Retinal pigment epithelial cell (primary cell): ENCODE data around the gene CELF2.

Experiments used
- DNase-seq: peaks from one replicate; pipeline ENCODE4 v3.0.0-alpha.2; 2010; ENCODE audit warnings: low read depth
- H3K4me3 ChIP-seq: 2 replicates; pipeline ENCODE4 v1.5.1; 2011; ENCODE audit warnings: mild to moderate bottlenecking, low read length, control low read depth, moderate library complexity
- TF ChIP-seq, protein P1 (sequence below): conservative IDR thresholded peaks from 2 replicates; pipeline ENCODE4 v1.5.1; 2011; ENCODE audit warnings: low read depth, low read length, control low read depth, inconsistent platforms

CELF2 gene

DNA sequence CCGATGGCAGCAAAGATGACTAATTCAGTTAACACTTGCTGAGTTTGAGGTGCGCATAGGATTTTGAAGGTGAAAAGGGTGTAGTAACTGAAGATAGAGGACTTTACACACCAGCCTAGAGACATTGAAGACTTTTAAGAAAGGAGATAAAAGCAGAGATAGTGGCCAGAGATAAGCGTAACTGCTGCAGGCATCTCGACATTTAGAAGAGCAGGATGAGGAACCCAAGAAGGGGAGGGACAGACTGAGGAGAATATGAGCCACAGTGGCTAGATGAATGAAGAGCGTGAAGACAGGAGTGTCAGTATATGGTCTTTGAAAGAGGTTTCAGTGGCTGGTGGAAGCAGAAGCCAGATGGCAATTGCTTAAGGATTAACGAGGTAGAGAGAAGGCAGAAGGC, 71.6 kb downstream of the CELF2 start:
- no peak for DNase-seq
- TF ChIP-seq, protein P1, sequence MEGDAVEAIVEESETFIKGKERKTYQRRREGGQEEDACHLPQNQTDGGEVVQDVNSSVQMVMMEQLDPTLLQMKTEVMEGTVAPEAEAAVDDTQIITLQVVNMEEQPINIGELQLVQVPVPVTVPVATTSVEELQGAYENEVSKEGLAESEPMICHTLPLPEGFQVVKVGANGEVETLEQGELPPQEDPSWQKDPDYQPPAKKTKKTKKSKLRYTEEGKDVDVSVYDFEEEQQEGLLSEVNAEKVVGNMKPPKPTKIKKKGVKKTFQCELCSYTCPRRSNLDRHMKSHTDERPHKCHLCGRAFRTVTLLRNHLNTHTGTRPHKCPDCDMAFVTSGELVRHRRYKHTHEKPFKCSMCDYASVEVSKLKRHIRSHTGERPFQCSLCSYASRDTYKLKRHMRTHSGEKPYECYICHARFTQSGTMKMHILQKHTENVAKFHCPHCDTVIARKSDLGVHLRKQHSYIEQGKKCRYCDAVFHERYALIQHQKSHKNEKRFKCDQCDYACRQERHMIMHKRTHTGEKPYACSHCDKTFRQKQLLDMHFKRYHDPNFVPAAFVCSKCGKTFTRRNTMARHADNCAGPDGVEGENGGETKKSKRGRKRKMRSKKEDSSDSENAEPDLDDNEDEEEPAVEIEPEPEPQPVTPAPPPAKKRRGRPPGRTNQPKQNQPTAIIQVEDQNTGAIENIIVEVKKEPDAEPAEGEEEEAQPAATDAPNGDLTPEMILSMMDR, result no peak
- no peak overlapping the region for H3K4me3 ChIP-seq

DNA sequence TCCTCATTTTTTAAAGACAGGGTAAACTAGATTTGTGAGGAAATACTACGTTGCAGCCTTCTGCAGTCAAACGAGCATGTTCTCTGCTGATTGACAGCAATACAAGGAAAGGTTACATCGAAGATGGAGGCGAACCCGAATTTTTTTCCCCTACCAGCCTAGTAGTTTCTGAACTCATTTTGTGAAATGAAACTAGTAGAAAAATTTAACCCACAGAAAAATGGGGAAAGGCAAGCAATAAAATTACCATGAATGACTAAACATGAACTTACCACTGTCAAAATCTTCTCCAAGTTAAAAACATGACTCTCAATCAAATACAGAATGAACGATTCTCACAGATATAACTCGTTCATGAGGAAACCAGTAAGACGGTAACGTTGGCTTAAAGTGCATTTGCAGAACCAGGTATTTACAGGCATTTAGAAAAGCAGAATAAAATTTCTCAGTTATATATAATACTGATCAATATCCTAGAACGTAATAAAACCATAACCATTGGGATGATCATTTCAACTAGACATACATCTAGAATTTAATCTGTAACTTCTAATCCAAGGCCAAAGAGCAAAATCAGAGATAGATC, 73.9 kb downstream of the CELF2 start:
- DNase-seq, result no peak
- H3K4me3 ChIP-seq, result no peak overlapping the region
- TF ChIP-seq, protein P1, result no peak

DNA sequence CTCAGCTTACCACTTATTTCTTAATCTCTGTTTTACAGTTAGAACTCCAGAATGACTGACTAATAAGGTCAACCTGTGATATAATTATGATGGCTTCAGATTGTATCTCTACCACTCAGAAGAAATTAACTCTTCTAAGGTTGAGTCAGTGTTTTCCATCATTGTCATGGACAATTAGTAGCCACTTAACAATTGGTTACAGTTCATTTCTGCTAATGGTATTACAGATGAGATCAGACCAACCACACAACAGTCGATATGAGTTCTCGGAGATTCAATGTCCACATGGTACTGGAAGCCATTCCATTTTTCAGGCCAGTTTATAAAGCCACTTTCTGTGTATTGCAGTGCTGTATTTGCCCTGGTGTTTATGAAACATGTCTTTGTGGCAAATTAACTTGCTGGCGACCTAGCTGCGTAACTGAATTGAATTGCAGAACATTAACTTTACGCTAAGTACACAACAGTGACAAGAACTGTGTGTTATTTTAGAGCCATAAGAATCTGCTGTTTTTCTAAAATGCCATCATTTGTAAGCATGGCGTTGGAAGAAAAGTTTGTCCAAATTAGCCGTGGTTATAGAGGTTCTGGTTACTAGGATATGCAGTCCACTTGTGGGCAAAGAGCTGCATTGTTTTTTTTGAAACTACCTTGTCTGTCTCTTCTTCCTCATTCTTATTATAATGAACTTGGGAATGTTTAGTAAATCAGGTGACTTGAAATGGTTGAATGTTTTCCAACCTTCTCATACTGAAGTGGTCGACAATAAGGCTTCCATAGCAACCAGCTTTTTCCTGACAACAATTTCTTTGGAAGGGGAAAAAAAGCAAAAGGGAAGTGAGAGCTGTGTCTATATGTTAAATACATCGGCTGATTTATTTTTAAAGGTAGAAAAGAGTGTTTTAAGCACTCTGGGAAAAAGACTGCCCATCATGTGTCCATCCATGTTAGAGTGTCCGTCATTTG, 76.4 kb downstream of the CELF2 start:
- no peak overlapping the region for H3K4me3 ChIP-seq
- no peak for DNase-seq
- TF ChIP-seq, protein P1, result no peak

DNA sequence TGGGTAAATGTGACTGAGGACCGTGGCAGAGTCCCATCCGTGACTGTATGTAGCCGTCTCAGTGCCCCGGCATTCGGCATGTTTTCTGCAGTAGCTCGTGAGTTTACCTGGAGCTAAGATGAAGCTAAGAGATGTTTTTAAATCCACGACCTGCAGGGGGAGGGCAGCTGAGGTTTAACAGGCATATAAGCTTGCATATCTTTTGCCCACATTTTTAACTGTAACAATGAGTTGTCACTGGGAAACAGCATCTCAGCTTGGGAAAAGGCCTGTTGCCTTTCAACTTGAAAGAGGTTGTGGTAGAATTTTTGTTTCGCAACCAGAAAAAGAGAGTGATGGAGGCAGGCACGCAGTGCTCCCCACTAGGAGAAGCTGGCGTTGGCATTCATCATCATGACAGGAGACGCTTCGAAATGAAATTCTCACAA, 77.7 kb downstream of the CELF2 start:
- TF ChIP-seq, protein P1, result peak; percentile 11
- no peak overlapping the region for H3K4me3 ChIP-seq
- no peak for DNase-seq

DNA sequence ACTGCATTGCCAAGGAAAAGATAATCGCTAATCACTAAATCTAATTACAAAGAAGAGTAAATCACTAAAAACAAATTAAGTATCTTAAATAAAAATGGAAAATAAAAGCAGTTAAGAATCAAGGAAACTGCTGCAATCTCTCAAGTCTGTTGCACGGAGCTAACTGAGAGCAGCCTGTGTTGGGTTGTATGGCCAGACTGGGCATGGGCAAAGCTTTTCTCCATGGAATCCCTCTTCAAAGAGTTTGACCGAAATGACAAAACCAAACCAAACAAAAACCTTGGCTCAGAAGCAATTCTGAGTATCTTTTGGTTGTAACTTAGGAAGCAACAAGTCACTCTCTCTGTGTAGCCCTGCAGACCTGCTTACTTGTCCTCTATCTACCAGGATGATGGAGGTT, 78.8 kb downstream of the CELF2 start:
- no peak for DNase-seq
- TF ChIP-seq, protein P1, result no peak
- no peak overlapping the region for H3K4me3 ChIP-seq

DNA sequence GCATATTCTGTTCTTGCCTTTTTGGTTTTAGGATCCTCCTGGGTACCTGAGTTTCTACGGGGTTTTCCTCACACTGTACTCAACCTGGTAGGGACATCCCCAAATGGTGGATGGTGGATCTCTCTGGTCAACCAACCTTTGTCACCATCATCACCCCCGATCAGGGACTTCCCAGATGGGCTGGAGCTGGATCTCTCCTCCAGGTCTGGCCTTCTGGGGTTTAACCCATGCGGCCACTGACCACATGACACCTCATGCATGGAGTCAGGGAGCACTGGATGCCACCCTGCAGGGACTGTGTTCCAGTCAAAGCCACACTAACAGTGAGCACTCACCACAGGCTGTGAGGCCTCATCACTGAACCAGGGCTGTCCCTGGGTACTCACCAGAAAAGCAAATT, 80.0 kb downstream of the CELF2 start:
- DNase-seq, result no peak
- no peak overlapping the region for H3K4me3 ChIP-seq
- TF ChIP-seq, protein P1, result no peak

DNA sequence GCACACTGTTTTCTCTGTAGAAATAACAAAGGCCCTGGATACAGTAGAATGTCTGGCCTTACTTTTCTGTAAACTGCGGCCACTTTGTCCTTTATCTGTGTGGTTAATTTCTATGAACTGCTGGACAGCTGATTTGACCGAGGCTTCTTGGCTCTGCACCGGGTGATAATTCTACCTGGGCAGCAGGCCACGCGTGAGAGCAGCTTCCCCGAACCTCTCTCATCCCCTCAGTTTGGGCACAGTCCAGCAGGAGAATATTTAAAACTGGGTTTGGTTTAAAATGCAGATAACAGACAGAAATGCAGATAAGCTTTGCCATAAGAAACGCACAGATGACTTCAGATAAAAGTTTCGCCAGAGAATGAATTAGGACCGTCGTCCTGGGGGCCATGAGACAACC, 81.0 kb downstream of the CELF2 start:
- no peak overlapping the region for H3K4me3 ChIP-seq
- DNase-seq, result no peak
- TF ChIP-seq, protein P1, result no peak
